ENCODE measurements around the gene ELOVL6.
"Not testable (repeated sequence)": the region's sequence is repeated elsewhere in the genome, so short reads cannot be mapped to it uniquely, and the experiment has no call there.

The ELOVL6 gene

DNA sequence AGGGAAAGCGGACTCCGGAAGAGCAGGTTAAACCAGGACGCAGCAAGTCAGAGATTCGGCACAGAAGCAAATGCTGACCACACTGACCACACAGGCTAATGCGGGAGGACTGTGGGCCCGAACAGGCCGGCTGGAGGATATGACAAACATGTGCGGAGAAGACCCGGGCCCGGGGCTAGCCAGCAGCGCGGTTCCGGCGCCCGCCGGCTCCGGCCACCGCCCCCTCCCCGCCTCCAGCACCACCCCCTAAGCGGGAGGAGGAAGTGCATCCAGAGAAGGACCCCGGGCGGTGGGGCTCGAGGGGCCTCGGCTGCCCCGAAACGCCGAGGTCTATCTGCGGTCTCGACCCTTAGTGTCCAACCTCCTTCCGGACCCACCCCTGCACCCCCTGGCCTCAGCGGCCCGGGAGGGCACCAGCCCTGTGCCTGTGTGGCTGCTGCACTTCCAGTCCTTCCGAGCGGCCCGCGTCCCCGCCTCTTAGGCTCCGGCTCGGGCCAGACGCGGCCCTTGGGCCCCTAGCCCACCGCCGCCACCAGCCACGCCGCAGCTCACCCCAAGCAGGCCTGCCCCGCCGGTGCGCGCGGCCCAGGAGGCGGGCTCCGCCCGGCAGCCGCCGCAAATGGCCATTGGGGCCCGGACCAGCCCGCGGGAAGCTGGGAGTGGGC lies 2.1 kb downstream of the ELOVL6 start:
- DNase-seq = no peak

GRCh38 chr4:110195561-110196205 lies 2.7 kb downstream of the ELOVL6 start:
- DNase-seq = no peak

DNA sequence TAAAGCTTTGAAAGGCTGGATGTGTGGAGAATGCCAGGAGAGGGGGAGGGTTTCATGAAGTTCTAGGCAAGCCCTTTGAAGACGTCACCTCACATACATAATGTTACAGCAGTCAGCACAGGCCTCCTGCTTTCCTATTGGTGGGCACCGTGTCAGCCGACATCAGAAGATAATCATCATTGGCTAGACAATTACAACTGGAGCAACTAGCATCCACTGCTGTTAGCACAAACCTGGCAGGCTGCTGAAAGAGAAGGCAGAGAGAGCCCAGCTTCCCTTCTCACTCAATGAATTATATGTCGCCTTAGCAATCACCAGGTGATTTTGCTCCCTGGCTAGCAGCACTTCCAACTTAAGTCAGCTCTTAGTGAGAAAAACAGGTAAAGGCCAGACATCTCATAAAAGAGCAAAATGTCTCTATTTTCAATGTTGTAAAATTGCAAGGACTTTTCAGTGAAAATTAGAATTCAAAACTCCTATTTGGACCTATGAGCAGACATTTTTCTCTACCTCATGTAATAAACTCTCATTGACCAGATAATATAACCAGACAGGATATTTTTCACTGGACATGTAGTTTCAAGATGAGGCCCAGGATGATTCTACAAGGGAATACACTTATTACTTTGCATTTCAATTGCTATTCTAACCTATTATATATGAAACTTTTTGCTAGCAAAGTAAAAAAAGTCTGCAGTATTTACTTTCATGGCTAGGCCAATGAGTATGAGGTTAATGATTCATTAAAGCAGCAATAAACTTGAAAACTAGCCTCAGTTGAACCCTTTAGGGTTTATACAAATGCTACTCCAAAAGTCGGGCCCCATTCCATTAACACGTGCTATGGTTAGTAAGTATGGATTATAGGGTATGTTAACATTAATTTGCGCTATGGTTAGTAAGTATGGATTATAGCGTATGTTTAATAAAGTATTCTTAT lies 4.3 kb downstream of the ELOVL6 start:
- peak; percentile 85 for DNase-seq

DNA sequence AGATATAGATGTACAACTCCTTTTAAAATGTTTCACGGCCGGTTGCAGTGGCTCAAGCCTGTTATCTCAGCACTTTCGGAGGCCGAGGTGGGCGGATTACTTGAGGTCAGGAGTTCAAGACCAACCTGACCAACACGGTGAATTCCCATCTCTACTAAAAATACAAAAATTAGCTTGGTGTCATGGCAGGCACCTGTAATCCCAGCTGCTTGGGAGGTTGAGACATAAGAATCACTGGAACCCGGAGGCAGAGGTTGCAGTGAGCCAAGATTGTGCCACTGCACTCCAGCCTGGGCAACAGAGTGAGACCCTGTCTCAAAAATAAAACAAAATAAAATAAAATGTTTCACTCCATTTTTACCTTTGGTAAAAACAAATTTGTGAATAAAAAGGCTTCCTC lies 5.1 kb downstream of the ELOVL6 start:
- DNase-seq = not testable (repeated sequence)

DNA sequence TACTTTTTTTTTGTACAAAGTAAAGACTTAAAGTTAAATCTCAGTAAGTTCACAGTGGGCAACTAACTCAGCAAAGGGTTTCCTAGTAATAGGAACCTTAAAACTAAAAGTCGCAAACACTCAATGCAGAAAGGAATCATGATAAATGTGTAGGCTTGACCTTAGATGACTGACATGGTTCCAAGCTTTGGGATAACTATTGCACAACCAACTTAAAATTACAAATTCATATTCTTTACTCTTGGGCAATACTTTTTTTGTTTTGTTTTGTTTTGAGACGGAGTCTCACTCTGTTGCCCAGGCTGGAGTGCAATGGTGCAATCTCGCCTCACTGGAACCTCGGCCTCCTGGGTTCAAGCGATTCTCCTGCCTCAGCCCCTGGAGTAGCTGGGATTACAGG lies 8.2 kb downstream of the ELOVL6 start:
- DNase-seq = no peak

DNA sequence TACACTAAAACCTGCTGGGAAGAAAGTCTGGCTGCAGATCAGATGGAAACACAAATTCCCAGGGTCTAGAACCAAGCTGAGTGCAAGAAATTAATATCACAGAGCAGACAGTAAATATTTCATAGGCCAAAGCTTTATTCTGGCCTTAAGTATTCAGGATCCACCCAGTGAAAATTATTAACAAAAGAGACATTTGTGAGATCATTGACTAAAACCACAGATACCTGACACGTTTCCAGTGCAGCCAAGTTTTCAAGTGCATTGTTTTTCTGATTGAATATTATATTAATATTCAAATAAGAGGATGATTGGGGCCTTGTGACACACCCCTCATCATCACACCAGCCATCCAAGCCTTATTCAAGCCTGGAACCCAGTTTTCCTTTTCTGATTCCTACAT lies 10.3 kb downstream of the ELOVL6 start:
- no peak for DNase-seq

- no peak for DNase-seq
These were observed 13.6 kb downstream of the ELOVL6 start for GRCh38 chr4:110184791-110185155.

DNA sequence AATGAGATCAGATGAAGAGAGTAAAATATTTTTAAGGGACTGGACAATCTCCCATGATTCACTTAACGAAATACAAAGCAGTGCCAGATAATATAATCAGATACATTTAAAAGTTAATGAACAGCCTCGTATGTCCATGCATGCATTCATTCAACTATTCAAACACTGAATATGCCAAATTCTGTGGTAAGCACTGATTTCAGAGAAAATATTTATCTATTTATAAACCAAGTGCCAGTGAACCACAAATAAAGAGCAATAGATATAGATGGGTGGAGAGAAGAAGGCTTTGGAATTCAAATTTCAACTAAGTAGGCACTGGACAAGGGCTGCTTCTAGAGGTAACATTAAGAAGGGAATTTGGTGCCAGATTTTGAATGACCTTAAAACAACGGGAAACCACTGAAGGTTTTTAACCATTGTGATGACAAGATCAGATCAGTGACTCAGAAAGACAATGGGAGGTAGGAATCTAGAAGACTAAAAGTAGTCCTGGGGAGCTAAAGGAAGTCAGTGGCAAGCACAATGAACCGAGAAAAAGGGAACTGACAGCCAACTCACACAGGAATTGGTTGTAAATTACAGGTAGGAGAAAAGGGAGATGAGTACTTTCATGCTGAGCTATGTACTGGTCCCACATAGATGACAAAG lies 14.2 kb downstream of the ELOVL6 start:
- DNase-seq = no peak

DNA sequence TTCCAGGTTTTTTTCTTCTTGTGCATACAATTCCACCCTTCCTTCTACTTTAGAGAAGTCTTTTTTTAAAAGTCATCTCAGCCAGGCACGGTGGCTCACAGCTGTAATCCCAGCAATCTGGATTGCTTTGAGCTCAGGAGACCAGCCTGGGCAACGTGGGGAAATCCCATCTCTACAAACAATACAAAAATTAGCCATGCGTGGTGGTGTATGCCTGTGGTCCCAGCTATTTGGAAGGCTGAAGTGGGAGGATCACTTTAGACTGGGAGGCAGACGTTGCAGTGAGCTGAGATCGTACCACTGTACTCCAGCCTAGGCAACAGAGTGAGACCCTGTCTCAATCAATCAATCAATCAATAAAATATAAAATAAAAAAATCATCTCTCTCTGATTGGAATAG lies 14.8 kb downstream of the ELOVL6 start:
- DNase-seq = no peak

DNA sequence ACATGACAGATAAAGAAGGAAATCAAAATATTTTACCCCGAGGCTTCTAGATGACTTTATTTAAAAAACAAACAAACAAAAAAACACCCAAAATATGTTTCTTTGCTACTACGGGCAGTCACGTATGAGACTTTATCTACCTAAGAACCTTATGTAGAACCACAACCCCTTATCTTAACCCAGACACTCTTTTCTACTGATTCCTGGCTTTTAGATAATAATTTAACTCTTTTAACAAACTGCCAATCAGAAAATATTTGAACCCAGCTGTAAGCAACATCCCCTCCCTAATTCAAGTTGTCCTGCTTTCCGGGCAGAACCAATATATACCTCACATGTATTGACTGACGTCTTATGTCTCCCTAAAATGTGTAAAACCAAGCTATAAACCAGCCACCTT lies 15.4 kb downstream of the ELOVL6 start:
- no peak for DNase-seq

DNA sequence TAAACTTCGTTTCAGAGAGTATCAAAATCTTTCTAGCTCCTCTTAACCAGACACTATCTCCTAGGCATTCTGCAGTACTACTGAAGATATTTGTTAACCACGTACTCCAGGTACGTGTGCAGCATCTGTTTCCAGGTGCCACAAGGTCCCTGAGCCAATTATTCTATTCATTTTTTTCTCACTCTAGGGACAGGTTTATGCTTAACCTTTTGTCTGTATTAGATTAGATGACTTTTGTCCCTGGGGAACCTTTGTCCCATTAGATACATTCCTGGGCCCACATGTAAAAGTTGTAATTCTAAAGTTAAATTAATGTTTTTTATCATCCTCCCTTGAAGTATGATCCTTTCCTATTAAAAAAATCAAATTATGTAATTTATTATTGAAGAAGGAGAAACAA lies 16.5 kb downstream of the ELOVL6 start:
- DNase-seq = no peak

DNA sequence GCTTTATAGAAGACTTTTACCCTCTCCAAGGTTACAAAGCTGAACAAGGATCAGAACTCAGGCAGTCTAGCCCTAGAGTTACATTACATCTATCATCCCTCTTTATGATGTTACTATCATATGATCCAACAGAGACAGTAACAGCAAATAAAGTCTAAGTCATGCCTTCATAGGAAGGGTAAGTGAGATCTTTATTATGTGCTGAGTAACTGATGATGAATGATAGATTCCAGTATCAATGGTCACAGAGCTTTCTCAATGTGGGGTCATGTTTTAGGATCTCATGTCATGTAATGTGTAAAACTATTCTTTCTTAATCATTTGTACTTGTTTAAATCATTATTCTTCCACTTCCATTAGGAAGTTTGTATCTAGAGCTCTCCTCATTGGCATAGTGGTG lies 22.8 kb downstream of the ELOVL6 start:
- DNase-seq = no peak

DNA sequence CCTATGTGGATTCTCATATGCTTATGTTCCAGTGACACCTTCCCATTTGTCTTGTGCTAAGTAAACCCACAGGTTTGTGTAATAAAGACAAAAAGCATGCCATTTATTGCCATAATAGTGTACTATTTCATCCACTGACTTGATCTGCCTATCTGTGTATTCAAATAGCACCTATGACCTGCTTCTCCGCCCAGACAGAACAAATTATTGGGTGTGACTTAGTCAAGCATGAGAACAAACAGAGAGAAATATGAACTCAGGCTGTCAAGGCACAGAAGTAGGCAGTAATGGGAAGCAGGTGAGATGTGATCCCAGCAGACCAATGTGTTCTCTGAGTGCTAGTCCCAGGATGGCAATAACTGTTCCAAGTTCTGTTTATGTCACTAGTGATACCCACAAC lies 25.4 kb downstream of the ELOVL6 start:
- DNase-seq = no peak

- no peak for DNase-seq
These were observed 26.4 kb downstream of the ELOVL6 start for GRCh38 chr4:110171971-110172370.

DNA sequence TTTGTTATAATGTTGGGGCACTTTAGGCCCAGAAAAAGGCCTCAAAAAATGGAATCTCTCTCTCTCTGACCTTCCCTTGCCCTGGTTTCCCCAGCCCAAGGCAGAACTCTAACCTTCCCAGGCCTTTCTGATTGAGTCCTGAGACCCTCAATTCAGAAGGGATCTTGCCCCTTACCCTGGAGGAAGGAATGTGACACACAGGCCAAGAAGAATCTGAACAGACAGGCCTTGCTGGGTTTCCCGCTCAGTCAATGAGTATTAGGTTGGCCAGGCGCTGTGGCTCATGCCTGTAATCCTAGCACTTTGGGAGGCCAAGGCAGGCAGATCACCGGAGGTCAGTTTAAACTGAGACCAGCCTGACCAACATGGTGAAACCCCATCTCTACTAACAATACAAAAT lies 27.6 kb downstream of the ELOVL6 start:
- DNase-seq = no peak

GRCh38 chr4:110165382-110166286 lies 32.8 kb downstream of the ELOVL6 start:
- DNase-seq = peak; percentile 59

DNA sequence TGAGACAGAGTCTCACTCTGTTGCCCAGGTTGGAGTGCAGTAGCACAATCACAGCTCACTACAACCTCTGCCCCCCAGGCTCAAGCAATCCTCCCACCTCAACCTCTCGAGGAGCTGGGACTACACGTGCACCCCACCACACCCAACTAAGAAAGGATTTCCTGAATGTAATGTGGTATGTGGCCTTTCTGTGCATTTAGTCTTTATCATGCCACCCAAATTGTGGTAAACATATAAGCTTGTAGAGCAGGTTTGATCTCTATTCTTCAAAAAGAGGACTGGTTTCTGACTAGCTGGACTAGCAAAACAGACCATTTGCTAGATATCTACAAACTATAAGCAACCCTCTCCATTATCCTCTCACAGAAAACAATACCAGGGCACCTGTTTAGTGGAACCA lies 33.6 kb downstream of the ELOVL6 start:
- no peak for DNase-seq

DNA sequence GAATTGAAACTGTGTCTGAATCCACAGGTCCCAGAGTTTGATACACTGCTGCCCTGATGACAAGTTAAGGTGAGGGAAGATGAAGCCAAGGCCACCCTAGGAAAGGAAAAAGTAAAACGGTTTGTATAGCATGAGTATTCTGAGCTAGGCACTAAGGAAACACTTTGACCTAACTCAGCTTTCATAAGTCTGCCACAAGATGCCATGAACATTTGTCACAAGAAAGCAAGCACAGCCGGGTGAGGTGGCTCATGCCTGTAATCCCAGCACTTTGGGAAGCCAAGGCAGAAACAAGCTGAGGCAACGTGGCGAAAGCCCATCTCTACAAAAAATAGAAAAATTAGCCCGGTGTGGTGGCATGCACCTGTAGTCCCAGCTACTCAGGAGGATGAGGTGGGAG lies 34.2 kb downstream of the ELOVL6 start:
- no peak for DNase-seq

DNA sequence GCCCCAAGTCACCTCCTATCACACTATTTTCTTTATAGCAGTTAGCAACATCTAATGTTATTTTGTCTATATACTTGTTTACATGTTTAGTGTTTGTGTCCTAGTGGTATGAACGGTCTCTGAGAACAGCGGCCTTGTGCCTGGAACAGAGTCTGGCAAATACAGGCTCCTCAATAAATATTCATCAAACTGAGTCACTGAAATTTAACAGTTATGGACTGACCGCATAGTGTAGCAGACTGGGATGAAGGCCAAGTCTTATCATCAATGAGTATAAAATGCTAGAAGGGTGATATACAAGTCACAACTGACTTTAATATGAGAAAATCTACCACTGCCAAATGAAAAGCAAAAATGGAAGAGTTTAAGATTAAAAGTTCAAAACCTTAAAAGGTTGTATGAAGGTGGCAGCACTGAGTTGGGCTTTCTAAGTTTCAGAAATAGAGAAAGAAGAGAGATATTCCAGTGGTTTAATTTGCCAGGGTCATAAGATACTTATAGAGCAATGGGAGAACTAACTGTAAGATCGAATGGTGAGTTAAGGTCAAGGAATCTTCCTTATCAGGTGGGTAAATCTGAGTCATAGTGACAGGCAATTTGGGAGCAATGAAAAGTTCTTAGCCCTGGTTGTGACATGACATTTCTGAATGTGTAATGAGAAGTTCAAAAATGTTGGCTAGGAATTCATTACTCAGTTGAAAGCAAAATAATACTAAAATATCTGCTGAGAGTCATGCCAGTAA lies 34.9 kb downstream of the ELOVL6 start:
- no peak for DNase-seq

- no peak for DNase-seq
These were observed 37.8 kb downstream of the ELOVL6 start for GRCh38 chr4:110160618-110161017.

GRCh38 chr4:110159541-110159940 lies 38.9 kb downstream of the ELOVL6 start:
- DNase-seq = no peak

DNA sequence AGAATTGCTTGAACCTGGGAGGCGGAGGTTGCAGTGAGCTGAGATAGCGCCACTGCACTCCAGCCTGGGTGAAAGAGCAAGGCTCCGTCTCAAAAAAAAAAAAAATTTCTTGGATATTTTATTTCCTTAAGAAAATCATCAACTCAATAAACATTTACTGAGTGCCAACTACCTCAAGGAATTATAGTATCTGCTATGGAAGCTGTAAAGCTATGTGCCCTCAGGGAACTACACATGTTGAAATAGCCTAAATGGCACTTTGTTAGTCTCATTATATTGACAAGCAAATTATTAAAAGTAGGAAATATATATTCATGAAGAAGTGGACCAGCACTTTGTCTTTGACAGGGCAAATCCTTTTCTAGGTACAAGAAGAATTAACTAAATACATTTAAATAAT lies 40.8 kb downstream of the ELOVL6 start:
- no peak for DNase-seq
